A673 (cell line): ENCODE measurements around the gene ADGRG3. TPM values are rescaled to one million over a fixed set of nuclear protein-coding genes. Genes with fewer than 3 reads are reported as not detected.

Source experiments
- BruUV-seq: library from RNA; stranded (reverse); fragments of 400-500 nt; replicated peaks from 2 replicates; lab custom pipeline; 2021; lab: Mats Ljungman, UMichigan
- CTCF ChIA-PET: fragments of 300-600 bp; sonication (Branson Sonifier 250); formaldehyde crosslinking; loops from one replicate; lab custom pipeline; 2022; ENCODE audit warnings: antibody characterized with exemption; lab: Charles Lee
- POLR2A ChIA-PET: fragments of 300-600 bp; sonication (Branson Sonifier 250); formaldehyde crosslinking; loops from one replicate; lab custom pipeline; 2022; ENCODE audit warnings: antibody characterized with exemption; ENCODE audit not compliant: low non-redundant PET; lab: Charles Lee
- DNase-seq: peaks from one replicate; pipeline ENCODE4 v3.0.0-alpha.2; 2015; ENCODE audit warnings: low spot score
- H3K27ac ChIP-seq: fragments of 200-600 bp; sonication (generic); 2 replicates; pipeline ENCODE4 v1.5.1; 2016; ENCODE audit warnings: mixed run types, low read depth, mild to moderate bottlenecking, mixed read lengths, antibody characterized with exemption, low read length; ENCODE audit not compliant: poor library complexity, severe bottlenecking
- H3K27me3 ChIP-seq: fragments of 200-600 bp; sonication (generic); replicated peaks from 2 replicates; pipeline ENCODE4 v1.6.1; 2017; ENCODE audit warnings: mixed run types, low read depth, mild to moderate bottlenecking, mixed read lengths, antibody characterized with exemption, low read length; ENCODE audit not compliant: insufficient read depth, poor library complexity
- H3K36me3 ChIP-seq: fragments of 200-600 bp; sonication (generic); 2 replicates; pipeline ENCODE4 v1.6.1; 2016; ENCODE audit warnings: mixed run types, mild to moderate bottlenecking, mixed read lengths, antibody characterized with exemption, low read length; ENCODE audit not compliant: insufficient read depth, poor library complexity, severe bottlenecking
- H3K4me1 ChIP-seq: fragments of 200-600 bp; sonication (generic); 2 replicates; pipeline ENCODE4 v1.6.1; 2017; ENCODE audit warnings: mixed run types, mild to moderate bottlenecking, mixed read lengths, antibody characterized with exemption, low read length; ENCODE audit not compliant: insufficient read depth, poor library complexity, severe bottlenecking
- H3K4me3 ChIP-seq: fragments of 200-600 bp; sonication (generic); 2 replicates; pipeline ENCODE4 v1.5.1; 2016; ENCODE audit warnings: low read depth, mixed run types, mild to moderate bottlenecking, mixed read lengths, low read length; ENCODE audit not compliant: poor library complexity, severe bottlenecking
- H3K9me3 ChIP-seq: fragments of 200-600 bp; sonication (generic); 2 replicates; pipeline ENCODE4 v1.6.1; 2016; ENCODE audit warnings: mixed run types, low read depth, mild to moderate bottlenecking, mixed read lengths, antibody characterized with exemption, low read length; ENCODE audit not compliant: poor library complexity, severe bottlenecking
- EZH2 ChIP-seq: fragments of 200-600 bp; sonication (generic); IDR thresholded peaks from 2 replicates; pipeline ENCODE4 v1.6.1; 2017; ENCODE audit warnings: borderline replicate concordance, low read depth, mild to moderate bottlenecking, mixed read lengths, antibody characterized with exemption, low read length; ENCODE audit not compliant: poor library complexity, severe bottlenecking
- intact Hi-C: fragments of 100-400 bp; cut with micrococcal nuclease; formaldehyde crosslinking; loops from one replicate; pipeline ENCODE4 v1.10.0; 2022; ENCODE audit not compliant: unreplicated experiment
- total RNA-seq: library from RNA; stranded (reverse); gene quantifications from 2 replicates; pipeline ENCODE4 v1.2.3, GENCODE V29; 2021
- TF ChIP-seq, protein P1 (sequence below): fragments of 300-800, 200-600 bp; sonication (generic); conservative IDR thresholded peaks from 2 replicates; pipeline ENCODE4 v1.5.1; 2017; ENCODE audit warnings: low read depth, mild to moderate bottlenecking, antibody characterized with exemption, low read length, moderate library complexity, mixed read lengths

Gene ADGRG3
- total RNA-seq, 1 experiment from 2014 or later, result not detected

DNA sequence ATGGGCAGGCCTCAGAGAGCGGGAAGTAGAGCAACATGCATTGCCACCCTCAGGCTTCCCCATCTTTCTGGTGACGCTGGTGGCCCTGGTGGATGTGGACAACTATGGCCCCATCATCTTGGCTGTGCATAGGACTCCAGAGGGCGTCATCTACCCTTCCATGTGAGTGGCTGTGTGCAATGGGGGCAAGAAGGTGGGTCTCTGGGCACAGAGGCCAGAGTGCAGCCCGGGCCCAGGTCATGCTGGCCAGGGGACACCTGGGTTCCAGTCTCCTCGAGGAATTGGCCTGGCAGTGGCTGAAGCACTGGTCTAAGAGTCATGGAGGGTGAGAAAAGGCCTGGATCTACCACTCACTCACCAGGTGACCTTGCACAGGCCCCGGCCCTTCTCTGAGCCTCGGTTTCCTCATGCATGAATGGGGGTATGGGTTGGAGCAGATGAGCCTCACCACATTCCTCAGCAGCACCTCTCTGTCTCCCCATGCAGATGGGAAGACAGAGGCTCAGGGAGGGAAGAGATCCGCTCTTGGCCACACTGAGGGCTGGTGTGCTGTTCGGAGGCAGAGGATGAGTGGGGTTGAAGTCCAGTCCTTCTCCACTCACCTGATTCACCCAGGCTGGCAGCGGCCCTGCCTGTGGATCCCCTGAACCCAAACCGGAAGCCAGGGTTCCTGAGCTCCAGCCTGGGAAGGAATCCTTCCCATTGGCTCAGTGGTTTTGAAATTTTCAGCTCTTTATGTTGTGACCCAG lies 7.2 kb upstream of the ADGRG3 start:
- H3K36me3 ChIP-seq, result no peaks in the 10 kb centered on the region
- no peak overlapping the region for H3K4me3 ChIP-seq
- no peak overlapping the region for H3K27ac ChIP-seq
- BruUV-seq, result no TSS peak
- no peaks in the 10 kb centered on the region for H3K4me1 ChIP-seq
- no peak for DNase-seq
- CTCF ChIA-PET, result no interaction called here
- H3K27me3 ChIP-seq, result no peaks in the 10 kb centered on the region
- intact Hi-C loops, result no loop called here
- TF ChIP-seq EZH2, result no peak
- TF ChIP-seq, protein P1, sequence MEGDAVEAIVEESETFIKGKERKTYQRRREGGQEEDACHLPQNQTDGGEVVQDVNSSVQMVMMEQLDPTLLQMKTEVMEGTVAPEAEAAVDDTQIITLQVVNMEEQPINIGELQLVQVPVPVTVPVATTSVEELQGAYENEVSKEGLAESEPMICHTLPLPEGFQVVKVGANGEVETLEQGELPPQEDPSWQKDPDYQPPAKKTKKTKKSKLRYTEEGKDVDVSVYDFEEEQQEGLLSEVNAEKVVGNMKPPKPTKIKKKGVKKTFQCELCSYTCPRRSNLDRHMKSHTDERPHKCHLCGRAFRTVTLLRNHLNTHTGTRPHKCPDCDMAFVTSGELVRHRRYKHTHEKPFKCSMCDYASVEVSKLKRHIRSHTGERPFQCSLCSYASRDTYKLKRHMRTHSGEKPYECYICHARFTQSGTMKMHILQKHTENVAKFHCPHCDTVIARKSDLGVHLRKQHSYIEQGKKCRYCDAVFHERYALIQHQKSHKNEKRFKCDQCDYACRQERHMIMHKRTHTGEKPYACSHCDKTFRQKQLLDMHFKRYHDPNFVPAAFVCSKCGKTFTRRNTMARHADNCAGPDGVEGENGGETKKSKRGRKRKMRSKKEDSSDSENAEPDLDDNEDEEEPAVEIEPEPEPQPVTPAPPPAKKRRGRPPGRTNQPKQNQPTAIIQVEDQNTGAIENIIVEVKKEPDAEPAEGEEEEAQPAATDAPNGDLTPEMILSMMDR, result no peak
- POLR2A ChIA-PET, result no interaction called here
- H3K9me3 ChIP-seq, result no peaks in the 10 kb centered on the region

DNA sequence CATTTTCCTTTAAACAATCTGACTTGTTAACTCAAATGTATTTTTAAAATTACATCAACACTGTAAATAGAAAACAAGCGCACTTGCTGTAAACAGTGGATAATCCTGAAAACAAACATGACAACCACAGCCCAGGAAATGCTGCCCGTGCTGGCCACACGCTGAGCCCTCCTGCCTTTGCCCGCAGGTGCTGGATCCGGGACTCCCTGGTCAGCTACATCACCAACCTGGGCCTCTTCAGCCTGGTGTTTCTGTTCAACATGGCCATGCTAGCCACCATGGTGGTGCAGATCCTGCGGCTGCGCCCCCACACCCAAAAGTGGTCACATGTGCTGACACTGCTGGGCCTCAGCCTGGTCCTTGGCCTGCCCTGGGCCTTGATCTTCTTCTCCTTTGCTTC lies 6.6 kb upstream of the ADGRG3 start:
- no peak for TF ChIP-seq EZH2
- TF ChIP-seq, protein P1, result no peak
- H3K36me3 ChIP-seq, result no peaks in the 10 kb centered on the region
- ChIA-PET CTCF (no interaction called here), POLR2A (no interaction called here)
- BruUV-seq, result no TSS peak
- no peak overlapping the region for H3K4me3 ChIP-seq
- no peaks in the 10 kb centered on the region for H3K4me1 ChIP-seq
- no peak overlapping the region for H3K27ac ChIP-seq
- no peaks in the 10 kb centered on the region for H3K27me3 ChIP-seq
- no peaks in the 10 kb centered on the region for H3K9me3 ChIP-seq
- intact Hi-C loops, result no loop called here
- DNase-seq, result no peak

DNA sequence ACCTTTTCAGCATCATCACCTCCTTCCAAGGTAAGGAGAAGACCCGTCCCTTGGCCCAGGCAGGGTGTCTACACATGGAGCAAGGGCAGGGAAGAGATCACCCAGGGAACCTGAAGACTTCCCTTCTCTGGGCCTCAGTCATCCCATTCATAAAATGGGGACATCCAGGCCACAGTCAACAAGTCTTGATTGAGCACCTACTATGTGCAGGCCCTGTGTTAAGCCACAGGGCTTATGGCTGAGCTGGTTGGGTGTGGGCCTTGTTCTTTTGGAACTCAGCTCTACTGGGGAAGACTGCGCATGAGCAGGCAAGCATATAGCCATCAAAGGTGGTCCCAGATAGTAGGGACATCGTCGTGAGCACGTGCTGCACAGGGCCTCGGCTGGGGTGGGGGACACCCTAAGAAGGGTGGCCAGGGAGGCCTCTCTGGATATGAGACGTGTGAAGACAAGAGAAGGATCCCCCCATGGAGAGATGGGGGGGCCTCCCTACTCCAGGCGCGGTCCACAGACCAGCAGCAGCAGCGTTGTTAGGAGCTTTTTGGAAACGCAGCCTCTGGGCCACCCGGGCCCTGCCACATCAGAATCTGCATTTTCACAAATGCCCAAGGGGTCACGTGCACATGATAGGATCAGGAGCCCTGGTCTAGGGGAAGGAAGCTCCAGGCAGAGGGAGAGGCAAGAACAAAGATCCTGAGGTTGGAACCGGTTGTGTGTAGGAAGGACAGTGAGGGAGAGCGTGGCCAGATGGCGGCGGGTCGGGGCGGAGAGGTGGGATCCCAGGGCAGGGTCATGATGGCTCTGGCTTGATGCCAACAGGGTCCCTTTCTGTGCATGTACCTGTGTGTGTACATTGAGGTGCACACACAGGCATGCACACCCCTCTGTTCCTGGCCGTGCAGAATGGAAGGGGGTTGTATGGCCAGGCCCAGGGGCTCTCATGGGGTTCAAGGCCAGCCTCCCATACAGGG lies 5.9 kb upstream of the ADGRG3 start:
- no TSS peak for BruUV-seq
- Histone ChIP-seq H3K27ac (no peak overlapping the region), H3K4me1 (no peaks in the 10 kb centered on the region), H3K27me3 (no peaks in the 10 kb centered on the region), H3K36me3 (no peaks in the 10 kb centered on the region), H3K4me3 (no peak overlapping the region), H3K9me3 (no peaks in the 10 kb centered on the region)
- intact Hi-C loops, result no loop called here
- POLR2A ChIA-PET, result no interaction called here
- TF ChIP-seq, protein P1, result no peak
- no peak for TF ChIP-seq EZH2
- CTCF ChIA-PET, result no interaction called here
- DNase-seq, result no peak
